ENCODE measurements around the gene PLSCR3. TPM values are rescaled to one million over a fixed set of nuclear protein-coding genes. Genes with fewer than 3 reads are reported as not detected.
"Not testable (repeated sequence)": the region's sequence is repeated elsewhere in the genome, so short reads cannot be mapped to it uniquely, and the experiment has no call there.

The PLSCR3 gene
- total RNA-seq, 1 donor from 2014 or later: 39.7 TPM

DNA sequence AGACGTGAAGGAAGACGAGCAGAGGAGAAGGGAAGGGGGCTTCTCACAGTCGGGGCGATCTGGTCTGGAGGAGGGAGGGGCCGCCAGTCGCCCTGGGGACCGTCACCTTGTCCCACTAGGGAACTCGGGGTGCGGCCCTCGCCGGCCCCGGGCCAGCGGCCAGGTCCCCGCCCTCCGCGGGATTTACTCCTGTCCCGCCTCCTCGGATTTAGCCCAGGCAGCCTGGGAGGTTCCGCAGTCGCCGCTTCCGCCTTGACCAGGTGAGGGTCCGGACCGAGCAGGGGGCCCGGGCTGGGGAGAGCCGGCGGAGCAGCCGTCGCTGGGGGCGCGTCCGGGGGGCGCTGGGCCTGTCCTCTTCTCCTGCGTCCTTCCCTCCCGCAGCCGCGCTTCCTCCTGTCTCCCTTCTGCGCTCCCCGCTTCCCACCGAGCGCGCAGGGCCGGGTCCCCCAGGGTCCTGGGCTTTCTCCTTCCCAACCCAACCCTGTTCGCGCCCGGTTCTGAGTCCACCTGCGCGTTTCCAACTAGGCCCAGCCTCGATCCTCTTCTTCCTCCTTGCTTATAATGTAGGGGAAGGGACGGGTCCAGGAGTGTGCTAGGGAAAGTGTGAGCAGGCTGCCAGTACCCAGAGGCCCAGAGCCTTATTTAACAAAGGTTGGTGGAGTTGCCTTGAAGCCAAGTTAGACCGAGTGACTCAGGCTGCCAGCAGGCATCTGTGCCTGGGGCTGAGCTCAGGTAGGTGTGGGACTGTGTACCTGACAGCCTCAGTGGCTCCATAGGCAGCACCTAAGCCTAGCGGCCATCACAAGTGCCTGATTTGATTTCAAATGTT, 13.3 kb downstream of the PLSCR3 start, which contains the start of gene TNK1:
TSS of gene TNK1 (plus strand) at position 235 of the 829 bp plus-strand sequence. CDS start 1,838 bp downstream, outside the sequence.
- DNase-seq (ENCODE audit: low spot score): peak; percentile 46

DNA sequence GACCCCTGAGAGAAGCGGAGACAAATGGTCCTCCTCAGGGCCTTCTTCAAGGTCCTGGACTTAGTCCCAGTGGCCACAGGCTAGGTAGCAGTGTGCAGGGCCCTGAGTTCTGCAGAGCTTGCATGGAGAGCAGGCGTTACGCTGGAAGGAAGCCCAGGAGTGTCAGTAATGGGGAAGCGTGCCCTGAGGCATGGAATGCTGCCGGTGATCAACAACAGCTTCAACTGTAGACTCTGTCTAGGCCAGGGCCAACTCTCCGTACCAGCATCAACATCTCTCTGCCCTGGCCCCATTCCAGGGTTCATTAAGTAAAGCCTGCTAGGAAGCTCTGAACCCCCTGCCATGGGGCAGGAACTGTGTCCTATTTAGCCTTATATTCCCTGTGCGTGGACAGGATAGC, 14.0 kb downstream of the PLSCR3 start:
- peak; percentile 58 for DNase-seq (ENCODE audit: low spot score)

DNA sequence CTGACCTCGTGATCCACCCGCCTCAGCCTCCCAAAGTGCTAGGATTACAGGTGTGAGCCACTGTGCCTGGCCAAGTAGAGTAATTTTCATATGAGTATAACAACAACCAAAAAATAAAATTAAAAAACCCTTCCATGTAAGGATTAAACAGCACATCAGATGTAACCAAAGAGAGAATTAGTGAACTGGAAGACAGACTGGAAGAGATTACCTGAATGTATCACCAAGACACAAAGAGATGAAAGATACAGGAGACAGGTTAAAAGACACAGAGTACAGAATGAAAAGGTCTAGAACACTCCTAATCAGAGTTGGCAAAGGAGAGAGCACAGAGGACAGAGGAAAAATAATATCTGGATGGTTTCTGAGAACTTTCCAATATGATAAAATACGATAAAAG, 15.2 kb downstream of the PLSCR3 start:
- no peak for DNase-seq (ENCODE audit: low spot score)

DNA sequence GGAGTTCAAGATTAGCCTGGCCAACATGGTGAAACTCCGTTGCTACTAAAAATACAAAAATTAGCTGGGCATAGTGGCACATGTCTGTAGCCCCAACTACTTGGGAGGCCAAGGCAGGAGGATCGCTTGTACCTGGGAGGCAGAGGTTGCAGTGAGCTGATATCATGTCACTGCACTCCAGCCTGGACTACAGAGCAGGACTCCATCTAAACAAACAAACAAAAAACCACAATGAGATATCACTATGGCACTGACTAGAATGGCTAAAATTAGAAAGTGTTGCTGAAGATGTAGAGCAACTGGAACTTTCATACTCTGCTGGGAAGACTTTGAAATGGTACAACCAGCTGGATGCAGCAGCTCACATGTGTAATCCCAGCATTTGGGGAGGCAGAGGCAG, 20.0 kb downstream of the PLSCR3 start:
- DNase-seq (ENCODE audit: low spot score): no peak

DNA sequence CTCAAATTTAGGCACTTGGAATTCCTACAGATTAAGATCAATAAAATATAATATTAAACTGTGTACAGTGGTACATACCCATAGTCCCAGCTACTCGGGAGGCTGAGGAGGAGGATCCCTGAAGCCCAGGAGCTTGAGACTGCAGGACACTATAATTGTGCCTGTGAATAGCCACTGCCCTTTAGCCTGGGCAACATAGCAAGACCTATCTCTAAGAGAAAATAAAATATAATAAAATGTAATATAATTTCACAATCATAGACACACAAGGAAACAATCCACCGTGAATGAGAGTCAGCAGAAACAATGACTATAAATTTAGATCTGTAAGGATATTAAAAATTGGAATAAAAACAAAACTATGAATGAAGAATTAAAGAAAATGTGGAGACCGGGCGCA, 23.5 kb downstream of the PLSCR3 start:
- no peak for DNase-seq (ENCODE audit: low spot score)

DNA sequence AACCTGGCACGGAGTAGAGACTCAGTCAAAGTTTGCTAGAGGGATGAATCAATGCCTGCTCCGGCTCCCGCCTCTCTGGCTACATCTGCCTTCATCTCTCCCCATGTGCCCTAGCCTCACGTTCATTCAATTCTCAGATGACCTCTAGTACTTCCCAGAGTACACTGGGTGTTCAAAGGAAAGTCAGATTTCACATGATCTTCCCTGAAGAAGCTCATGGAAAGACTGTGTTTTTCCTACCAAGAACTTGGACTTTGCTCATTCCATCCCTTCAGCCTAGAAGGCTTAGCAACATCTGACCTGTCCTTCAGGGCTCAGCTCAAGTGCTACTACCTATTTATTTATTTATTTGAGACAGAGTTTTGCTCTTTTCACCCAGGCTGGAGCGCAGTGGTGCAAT, 24.5 kb downstream of the PLSCR3 start:
- DNase-seq (ENCODE audit: low spot score): no peak

DNA sequence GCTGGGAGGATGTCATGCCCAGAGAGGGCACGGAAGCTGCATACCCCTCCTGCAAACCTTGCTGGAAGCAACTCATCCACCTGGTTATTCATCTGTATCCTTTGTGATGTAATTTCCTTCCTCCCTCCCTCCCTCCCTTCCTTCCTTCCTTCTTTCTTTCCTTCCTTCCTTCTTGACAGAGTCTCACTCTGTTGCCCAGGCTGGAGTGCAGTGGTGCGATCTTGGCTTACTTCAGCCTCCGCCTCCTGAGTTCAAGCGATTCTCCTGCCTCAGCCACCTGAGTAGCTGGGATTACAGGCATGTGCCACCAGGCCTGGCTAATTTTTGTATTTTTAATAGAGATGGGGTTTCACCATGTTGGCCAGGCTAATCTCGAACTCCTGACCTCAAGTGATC, 25.7 kb downstream of the PLSCR3 start:
- not testable (repeated sequence) for DNase-seq (ENCODE audit: low spot score)

DNA sequence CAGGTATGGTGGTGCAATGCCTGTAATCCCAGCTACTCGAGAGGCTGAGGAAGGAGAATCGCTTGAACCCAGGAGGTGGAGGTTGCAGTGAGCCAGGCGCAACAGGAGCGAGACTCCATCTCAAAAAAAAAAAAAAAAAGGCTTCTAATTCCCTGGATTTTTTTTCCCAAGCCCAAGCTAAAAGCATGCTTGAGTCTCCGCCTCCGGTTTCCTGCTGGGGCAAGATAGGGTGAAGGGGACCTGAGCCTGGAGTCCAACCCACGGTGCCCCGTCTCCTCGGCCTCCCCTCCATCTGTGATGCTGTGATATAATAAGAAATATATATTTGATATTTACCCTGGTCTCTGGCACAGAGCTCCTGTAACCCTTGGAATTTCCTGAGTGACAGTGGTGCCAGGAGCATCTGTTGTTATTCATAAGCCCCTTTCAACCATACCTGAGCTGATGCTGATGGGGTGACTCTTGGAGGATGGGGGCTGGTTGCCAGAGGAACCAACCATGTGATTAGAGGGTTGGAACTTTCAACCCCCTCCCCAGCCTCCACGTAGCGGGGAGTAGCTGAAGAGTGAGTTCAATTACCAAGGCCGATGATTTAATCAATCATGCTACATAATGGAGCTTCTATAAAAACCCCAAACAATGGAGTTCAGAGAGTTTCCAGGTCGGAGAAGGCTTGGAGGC, 26.3 kb downstream of the PLSCR3 start:
- no peak for DNase-seq (ENCODE audit: low spot score)

DNA sequence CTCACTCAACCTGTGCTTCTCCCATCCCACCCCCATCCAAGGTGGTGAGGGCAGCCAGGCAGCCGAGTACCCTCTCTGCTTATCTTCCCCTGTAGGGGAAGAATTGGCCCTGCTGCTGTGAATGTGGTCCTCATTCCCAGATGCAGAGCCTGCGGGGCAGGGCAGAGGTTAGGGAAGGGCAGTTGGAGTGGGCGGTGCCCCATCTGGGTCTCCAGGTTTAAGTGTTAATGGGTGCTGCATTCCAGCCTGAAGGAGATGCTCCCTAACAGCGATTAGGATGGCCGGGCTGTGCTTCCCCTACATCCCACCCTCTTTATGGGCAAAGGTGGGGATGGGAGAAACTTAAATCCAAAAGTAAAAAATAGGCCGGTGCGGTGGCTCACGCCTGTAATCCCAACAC, 27.2 kb downstream of the PLSCR3 start:
- no peak for DNase-seq (ENCODE audit: low spot score)

DNA sequence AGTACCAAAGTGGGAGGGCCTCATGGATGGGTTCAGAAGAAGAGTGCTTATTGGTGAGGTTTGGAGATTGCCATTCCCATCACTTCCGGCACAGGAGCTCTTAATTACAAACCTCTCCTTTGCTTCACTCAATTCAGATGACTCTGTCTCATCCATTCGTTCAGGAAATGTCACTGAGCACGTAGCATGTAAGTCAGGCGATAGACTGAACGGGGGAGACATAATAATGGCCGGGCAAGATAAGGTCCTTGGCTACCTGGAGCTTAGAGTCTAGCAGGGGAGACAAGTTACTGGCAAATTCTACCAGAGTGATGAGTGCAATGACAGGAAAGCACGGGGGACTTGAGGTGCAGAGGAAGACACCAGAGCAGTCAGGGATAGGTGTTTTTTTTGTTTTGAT, 28.4 kb downstream of the PLSCR3 start:
- DNase-seq (ENCODE audit: low spot score): not testable (repeated sequence)

DNA sequence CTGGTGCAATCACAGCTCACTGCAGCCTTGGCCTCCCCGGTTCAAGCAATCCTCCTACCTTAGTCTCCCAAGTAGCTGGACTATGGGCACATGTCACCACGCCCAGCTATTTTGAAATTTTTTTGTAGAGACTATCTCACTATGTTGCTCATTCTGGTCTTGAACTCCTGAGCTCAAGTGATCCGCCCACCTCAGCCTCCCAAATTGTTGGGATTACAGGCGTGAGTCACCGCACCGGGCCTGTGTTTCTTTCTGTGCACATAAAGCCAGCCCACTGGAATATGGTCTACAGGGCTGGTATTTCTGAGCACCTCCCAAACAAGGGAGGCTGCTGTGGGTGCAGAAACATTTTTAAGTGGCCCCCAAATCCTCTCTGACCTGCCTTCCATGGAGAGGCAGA, 31.0 kb downstream of the PLSCR3 start:
- no peak for DNase-seq (ENCODE audit: low spot score)

DNA sequence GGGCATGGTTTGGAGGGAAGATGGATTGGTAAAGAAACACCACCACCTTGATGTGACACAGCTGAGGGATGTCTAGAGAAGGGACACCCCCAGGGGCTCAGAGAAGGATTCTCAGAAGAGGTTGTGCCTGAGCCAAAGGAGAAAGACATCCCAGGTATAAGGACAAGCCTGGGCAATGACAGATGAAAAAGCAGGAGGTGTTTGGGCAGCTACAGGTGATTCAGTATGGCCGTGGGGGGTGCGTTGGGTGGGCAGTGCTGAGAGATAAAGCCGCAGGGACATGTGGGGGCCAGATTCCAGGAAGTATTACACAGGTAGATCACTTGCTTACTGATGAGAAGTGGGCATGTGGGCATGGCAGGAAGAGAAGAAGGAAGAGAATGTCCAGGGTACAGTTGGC, 32.4 kb downstream of the PLSCR3 start:
- DNase-seq (ENCODE audit: low spot score): no peak

DNA sequence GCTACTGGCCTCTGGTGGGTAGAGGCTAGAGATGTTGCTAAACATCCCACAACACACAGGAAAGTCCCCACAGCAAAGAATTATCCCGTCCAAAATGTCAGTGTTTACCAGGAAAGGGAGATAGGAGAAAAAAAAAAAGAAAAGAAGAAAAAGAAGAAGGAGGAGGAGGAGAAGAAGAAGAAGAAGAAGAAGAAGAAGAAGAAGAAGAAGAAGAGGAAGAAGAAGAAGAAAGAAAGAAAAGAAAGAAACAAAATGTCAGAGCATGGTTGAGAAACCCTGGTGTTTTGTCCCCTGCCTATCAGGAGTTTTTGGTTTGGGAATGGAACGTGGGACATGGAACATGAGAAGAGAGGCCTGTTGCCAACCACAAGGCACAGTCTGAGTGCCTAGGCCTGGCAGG, 36.9 kb downstream of the PLSCR3 start:
- DNase-seq (ENCODE audit: low spot score): no peak

DNA sequence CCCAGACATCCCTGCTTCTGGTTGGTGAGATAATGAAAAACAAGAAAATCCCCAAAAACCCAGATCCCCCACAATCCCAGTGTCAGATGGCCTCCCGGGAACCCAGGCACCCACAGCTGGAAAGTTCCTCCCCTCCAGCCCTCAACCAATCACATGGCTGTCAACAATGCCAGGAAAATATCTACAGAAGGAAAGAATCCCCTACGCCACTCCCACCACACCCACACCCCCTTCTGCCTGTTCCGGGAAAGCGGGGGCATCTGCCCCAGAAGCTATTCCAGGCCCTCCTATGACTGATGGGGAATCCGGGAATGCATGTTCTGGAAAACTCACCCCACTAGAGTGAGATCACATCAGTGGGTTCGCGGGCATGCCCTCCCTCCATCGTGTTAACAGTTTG, 37.6 kb downstream of the PLSCR3 start:
- DNase-seq (ENCODE audit: low spot score): no peak

DNA sequence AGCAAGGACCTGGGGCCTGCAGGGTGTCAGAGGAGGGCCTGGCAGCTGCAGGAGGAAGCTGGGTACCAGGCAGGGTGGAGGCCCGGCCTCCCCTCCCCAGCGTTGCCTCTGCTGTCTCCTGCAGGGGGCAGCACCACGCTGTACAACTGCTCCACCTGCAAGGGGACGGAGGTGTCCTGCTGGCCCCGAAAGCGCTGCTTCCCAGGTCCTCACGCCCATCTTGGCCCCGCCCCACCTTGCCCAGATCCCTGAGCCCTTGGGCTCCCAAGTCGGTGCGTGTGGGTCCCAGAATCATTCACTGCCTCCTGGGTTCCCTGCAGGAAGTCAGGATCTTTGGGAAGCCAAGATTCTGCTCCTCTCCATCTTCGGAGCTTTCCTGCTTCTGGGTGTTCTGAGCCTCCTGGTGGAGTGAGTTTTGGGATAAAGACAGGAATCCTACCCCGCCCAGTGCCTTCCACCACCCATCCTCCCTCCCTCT, 38.2 kb downstream of the PLSCR3 start:
- peak; percentile 76 for DNase-seq (ENCODE audit: low spot score)

DNA sequence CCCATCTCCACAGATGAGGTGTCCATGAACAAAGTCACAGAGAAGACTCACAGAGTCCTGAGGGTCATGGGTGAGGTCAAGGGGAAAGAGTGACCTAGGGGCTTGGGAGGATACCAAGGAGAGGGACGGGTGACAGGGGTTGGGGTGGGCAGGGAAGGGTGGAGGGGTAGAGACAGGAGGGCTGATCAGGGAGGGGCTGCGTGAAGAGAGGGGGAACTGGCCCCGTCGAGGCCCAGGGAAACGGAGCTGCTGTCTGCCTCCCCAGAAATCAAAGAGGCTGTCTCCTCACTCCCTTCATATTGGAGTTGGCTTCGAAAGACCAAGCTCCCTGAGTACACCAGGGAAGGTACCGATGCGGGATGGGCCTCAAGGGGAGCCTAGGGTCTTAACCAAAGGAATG, 38.8 kb downstream of the PLSCR3 start:
- no peak for DNase-seq (ENCODE audit: low spot score)

DNA sequence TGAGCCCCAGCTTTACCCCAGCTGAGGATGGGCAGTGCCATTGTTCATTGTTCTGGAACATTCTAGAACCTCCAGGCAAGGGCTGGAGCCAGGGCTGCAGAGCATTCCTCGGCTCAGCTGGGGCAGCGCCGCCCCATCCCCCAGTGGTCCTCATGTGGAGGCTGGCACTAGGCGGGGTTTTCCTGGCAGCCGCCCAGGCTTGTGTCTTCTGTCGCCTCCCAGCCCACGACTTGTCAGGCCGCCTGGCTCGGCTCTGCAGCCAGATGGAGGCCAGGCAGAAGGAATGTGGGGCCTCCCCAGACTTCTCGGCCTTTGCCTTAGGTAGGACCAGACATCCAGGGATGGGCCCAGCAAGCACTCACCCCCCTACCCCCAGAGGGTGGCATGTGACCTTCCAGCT, 39.3 kb downstream of the PLSCR3 start, which contains the start of gene TMEM95:
TSS of gene TMEM95 (plus strand) at position 104 of the 400 bp plus-strand sequence. CDS start at position 153, 49 bp downstream.
- peak; percentile 36 for DNase-seq (ENCODE audit: low spot score)

DNA sequence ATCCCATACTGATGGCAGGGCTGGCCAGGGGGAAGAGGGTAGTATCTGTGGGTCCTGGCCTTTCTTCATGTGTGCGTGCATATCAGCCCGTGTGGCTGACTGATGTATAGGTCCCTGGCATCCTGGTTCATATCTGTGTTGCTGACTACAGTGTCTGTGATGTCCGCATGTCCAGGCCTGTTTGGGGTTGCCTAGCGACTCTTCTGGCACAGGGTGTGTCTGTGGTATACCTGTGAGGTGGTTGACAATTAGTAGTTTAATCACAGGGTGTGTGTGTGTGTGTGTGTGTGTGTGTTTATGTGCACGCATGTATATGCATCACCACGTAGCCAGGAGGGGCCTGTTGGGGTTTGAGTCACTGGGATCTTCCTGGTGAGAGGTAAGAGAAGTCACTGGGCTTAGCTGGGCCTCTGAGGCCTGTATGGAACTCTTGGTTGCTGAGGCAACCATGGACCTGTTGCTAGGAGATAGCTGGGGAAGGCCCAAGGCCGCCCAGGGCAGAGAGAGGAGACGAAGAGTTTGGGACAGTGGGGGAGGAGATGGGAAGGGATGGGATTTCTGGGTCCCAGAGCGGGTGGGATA, 40.0 kb downstream of the PLSCR3 start:
- no peak for DNase-seq (ENCODE audit: low spot score)

DNA sequence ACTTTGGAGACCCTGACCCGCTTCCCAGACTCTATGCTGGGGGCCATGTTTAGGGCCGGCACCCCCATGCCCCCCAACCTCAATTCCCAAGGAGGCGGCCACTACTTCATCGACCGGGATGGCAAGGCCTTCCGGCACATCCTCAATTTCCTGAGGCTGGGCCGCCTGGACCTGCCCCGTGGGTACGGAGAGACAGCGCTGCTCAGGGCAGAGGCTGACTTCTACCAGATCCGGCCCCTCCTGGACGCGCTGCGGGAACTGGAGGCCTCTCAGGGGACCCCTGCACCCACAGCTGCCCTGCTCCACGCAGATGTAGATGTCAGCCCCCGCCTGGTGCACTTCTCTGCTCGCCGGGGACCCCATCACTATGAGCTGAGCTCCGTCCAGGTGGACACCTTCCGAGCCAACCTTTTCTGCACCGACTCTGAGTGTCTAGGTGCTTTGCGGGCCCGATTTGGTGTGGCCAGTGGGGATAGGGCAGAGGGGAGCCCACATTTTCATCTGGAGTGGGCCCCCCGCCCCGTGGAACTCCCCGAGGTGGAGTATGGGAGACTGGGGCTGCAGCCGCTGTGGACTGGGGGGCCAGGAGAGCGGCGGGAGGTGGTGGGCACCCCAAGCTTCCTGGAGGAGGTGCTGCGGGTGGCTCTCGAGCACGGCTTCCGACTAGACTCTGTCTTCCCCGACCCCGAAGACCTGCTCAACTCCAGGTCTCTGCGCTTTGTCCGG, 41.3 kb downstream of the PLSCR3 start:
- no peak for DNase-seq (ENCODE audit: low spot score)

DNA sequence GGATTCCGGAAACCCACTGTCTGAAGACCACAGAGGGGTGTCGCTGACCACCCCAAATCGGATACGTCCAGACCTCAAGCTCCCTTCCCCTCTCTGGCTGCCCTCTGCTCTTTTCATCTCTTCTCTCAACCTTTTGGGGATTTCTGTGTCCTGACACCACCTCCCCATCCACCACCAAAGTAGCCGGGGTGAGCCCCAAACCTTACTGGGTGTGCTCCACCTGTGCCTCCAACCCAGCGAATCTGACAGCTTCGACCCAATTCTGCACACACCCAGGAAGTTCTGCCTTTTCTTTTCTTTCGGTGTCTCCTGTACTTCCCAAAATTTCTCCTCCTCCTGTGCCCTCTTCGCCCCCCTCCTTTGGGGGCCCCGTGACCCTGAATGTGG, 41.8 kb downstream of the PLSCR3 start:
- no peak for DNase-seq (ENCODE audit: low spot score)

DNA sequence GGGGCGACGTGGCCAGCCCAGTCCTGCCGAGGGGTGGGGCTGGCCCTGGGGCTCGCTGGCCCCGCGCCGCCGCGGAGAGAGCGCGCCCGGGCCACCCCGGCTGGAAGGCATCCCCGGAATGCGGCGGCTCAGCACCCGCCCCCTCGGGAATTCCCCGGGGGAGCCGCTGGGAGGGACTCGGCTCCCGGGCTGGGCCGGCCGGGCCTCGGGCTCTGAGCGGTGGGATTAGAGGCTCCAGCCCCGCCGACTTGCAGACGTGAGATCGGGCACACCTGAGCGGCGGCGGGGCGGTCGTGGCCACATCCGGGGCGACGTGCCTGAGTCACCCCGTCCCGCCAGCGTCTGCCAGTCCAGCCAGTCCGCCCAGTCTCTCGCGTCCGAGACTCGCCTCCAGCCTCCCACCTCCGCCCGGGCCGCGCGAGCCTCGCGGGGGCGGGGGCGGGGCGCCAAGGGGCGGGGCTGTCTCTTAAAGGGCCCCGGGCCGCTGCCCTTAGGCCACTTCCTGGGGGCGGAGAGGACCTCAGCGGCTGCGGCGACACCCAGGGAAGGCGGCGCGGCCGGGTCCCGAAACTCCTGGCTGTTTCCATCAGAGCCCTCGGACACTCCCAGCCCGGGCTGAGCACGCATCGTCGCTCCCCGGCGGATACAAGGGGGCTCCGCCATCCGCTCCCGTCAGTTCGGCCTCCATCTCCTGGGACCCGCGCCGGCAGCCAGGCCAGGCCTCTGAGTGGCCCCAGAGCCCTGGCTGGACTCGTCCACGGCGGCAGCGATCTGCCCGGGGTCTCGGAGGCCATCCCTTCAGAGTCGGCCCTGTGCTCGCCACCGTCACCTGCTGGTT, 42.4 kb downstream of the PLSCR3 start, which contains the start of gene KCTD11:
TSS of gene KCTD11 (plus strand) at position 498 of the 838 bp plus-strand sequence.
- DNase-seq (ENCODE audit: low spot score): peak; percentile 91

Data from mucosa of gallbladder (tissue), 1 donor.